Gastroesophageal sphincter (tissue), 3 donors: Measurements from ENCODE around the gene ZNF157.

Source experiments
- CTCF ChIP-seq, 4 experiments: fragments of 200-600 bp in 2 of 4; fragments of 450-650 bp in 2 of 4; sonication (generic) in 1 of 4; IDR thresholded peaks; one replicate each; pipeline ENCODE4 v1.5.1; 2017 to 2019; ENCODE audit warnings: antibody characterized with exemption in 4 of 4, mild to moderate bottlenecking in 2 of 4, moderate library complexity in 2 of 4
- EP300 ChIP-seq: sonication (generic); formaldehyde crosslinking; IDR thresholded peaks from one replicate; pipeline ENCODE4 v1.6.1; 2017; ENCODE audit warnings: antibody characterized with exemption, mild to moderate bottlenecking
- POLR2A ChIP-seq, 2 donors: fragments of 450-650 bp; IDR thresholded peaks; one replicate each; pipeline ENCODE4 v1.6.1; 2017; ENCODE audit warnings: antibody characterized with exemption in 2 of 2, mild to moderate bottlenecking in 2 of 2, moderate library complexity in 1 of 2
- POLR2AphosphoS5 ChIP-seq: sonication (generic); formaldehyde crosslinking; IDR thresholded peaks from one replicate; pipeline ENCODE4 v1.6.1; 2017; ENCODE audit warnings: antibody characterized with exemption

GRCh38 chrX:47452112-47452511 is 81.7 kb downstream of the ZNF157 start:
- TF ChIP-seq CTCF (IDR thresholded peaks at IDR 0.05) = no peak
- TF ChIP-seq POLR2A (IDR thresholded peaks at IDR 0.05) = no peak
- TF ChIP-seq POLR2AphosphoS5 = no peak
- TF ChIP-seq EP300 = no peak
